ENCODE data around the gene EXOC8.

EXOC8 gene

GRCh38 chr1:231337472-231338269 lies at the start of gene EXOC8:
Gene EXOC8 (minus strand): TSS chr1:231337852. CDS start chr1:231337745, 107 bp downstream.
- peak; percentile 99 for DNase-seq

GRCh38 chr1:231386466-231386865 lies 48.8 kb upstream of the EXOC8 start:
- no peak for DNase-seq

- DNase-seq, result no peak
Measured at GRCh38 chr1:231385416-231385748, 47.7 kb upstream of the EXOC8 start.

GRCh38 chr1:231384696-231385415 lies 47.2 kb upstream of the EXOC8 start:
- no peak for DNase-seq

- DNase-seq, result no peak
Measured at GRCh38 chr1:231383159-231383860, 45.7 kb upstream of the EXOC8 start.

GRCh38 chr1:231382426-231382825 lies 44.8 kb upstream of the EXOC8 start:
- no peak for DNase-seq

GRCh38 chr1:231381729-231382128 lies 44.1 kb upstream of the EXOC8 start:
- DNase-seq, result no peak

- no peak for DNase-seq
Measured at GRCh38 chr1:231376875-231377549, 39.4 kb upstream of the EXOC8 start.

- no peak for DNase-seq
Measured at GRCh38 chr1:231376101-231376500, 38.4 kb upstream of the EXOC8 start.

- DNase-seq, result no peak
Measured at GRCh38 chr1:231374394-231374793, 36.7 kb upstream of the EXOC8 start.

GRCh38 chr1:231372501-231372900 lies 34.8 kb upstream of the EXOC8 start:
- no peak for DNase-seq

GRCh38 chr1:231369282-231369681 lies 31.6 kb upstream of the EXOC8 start:
- no peak for DNase-seq

- no peak for DNase-seq
Measured at GRCh38 chr1:231364192-231364591, 26.5 kb upstream of the EXOC8 start.

- DNase-seq, result no peak
Measured at GRCh38 chr1:231363624-231364023, 26.0 kb upstream of the EXOC8 start.

- DNase-seq, result no peak
Measured at GRCh38 chr1:231362325-231362724, 24.7 kb upstream of the EXOC8 start.

GRCh38 chr1:231359113-231359512 lies 21.5 kb upstream of the EXOC8 start:
- no peak for DNase-seq

- peak; percentile 22 for DNase-seq
Measured at GRCh38 chr1:231357831-231358354, 20.2 kb upstream of the EXOC8 start.

GRCh38 chr1:231357187-231357772 lies 19.6 kb upstream of the EXOC8 start:
- DNase-seq, result no peak

GRCh38 chr1:231355171-231355570 lies 17.5 kb upstream of the EXOC8 start:
- DNase-seq, result no peak

- DNase-seq, result no peak
Measured at GRCh38 chr1:231354330-231355020, 16.8 kb upstream of the EXOC8 start.

- no peak for DNase-seq
Measured at GRCh38 chr1:231353086-231353485, 15.4 kb upstream of the EXOC8 start.

- DNase-seq, result no peak
Measured at GRCh38 chr1:231351816-231352215, 14.2 kb upstream of the EXOC8 start.
